ENCODE measurements around the gene PAQR4.
A peak's percentile ranks its signal among the peaks of the same experiment; 100 is the strongest.

PAQR4 gene

GRCh38 chr16:2976673-2977072, 7.5 kb downstream of the PAQR4 start:
- no peak for TF ChIP-seq CTCF (IDR thresholded peaks at IDR 0.05; ENCODE audit: low read depth, low read length)
- no peak for DNase-seq (ENCODE audit: extremely low read depth, low read depth)

GRCh38 chr16:2977440-2977839, 8.3 kb downstream of the PAQR4 start:
- DNase-seq (ENCODE audit: extremely low read depth, low read depth) = no peak
- no peak for TF ChIP-seq CTCF (IDR thresholded peaks at IDR 0.05; ENCODE audit: low read depth, low read length)

GRCh38 chr16:2979669-2980226, 10.6 kb downstream of the PAQR4 start:
- TF ChIP-seq CTCF (IDR thresholded peaks at IDR 0.05; ENCODE audit: low read depth, low read length) = no peak
- DNase-seq (ENCODE audit: extremely low read depth, low read depth) = no peak

- no peak for TF ChIP-seq CTCF (IDR thresholded peaks at IDR 0.05; ENCODE audit: low read depth, low read length)
- peak; percentile 63 for DNase-seq (ENCODE audit: extremely low read depth, low read depth)
These were observed 11.4 kb downstream of the PAQR4 start, which contains the start of gene PKMYT1 for GRCh38 chr16:2980227-2981176. Gene PKMYT1, minus strand, starts transcription at chr16:2980446. Its CDS starts 789 bp downstream, at chr16:2979657.

- TF ChIP-seq CTCF (IDR thresholded peaks at IDR 0.05; ENCODE audit: low read depth, low read length) = no peak
- no peak for DNase-seq (ENCODE audit: extremely low read depth, low read depth)
These were observed 12.2 kb downstream of the PAQR4 start for GRCh38 chr16:2981177-2981898.

- no peak for TF ChIP-seq CTCF (IDR thresholded peaks at IDR 0.05; ENCODE audit: low read depth, low read length)
- DNase-seq (ENCODE audit: extremely low read depth, low read depth) = no peak
These were observed 12.7 kb downstream of the PAQR4 start for GRCh38 chr16:2981899-2982250.

GRCh38 chr16:2982402-2982801, 13.3 kb downstream of the PAQR4 start:
- no peak for TF ChIP-seq CTCF (IDR thresholded peaks at IDR 0.05; ENCODE audit: low read depth, low read length)
- no peak for DNase-seq (ENCODE audit: extremely low read depth, low read depth)

All from AG09319 (cell line).